Thymus (tissue), 2 donors: ENCODE data around the gene SPRR3. TPM values are rescaled to one million over a fixed set of nuclear protein-coding genes. Genes with fewer than 3 reads are reported as not detected.

Source experiments
- polyA plus RNA-seq: library from polyadenylated mRNA; stranded (reverse); fragments of 200-250 nt; gene quantifications from one replicate; pipeline ENCODE4 v1.2.3, GENCODE V29; 2013
- total RNA-seq: library from RNA; stranded (reverse); fragments of 120-200 nt; gene quantifications from one replicate; pipeline ENCODE4 v1.2.4, GENCODE V29; 2013
- donor health status: healthy.

The SPRR3 gene
- total and polyA plus RNA-seq, 2 donors = 0.28 to 9.7 TPM

Other genes starting within 250 kb of the SPRR3 start
- not detected for gene KPRP, start 243.7 kb upstream of the SPRR3 start, total RNA-seq
- gene KPRP, start 243.7 kb upstream of the SPRR3 start, polyA plus RNA-seq = 0.21 TPM
- not detected for gene LCE1F, start 226.6 kb upstream of the SPRR3 start, total RNA-seq
- gene LCE1F, start 226.6 kb upstream of the SPRR3 start, polyA plus RNA-seq = 0.46 TPM
- not detected for gene LCE1E, start 215.5 kb upstream of the SPRR3 start, total RNA-seq
- gene LCE1E, start 215.5 kb upstream of the SPRR3 start, polyA plus RNA-seq = 0.30 TPM
- not detected for gene LCE1D, start 205.0 kb upstream of the SPRR3 start, total RNA-seq
- 0.27 TPM for gene LCE1D, start 205.0 kb upstream of the SPRR3 start, polyA plus RNA-seq
- gene LCE1C, start 195.1 kb upstream of the SPRR3 start, total RNA-seq = 0.14 TPM
- gene LCE1C, start 195.1 kb upstream of the SPRR3 start, polyA plus RNA-seq = 3.0 TPM
- gene LCE1B, start 189.8 kb upstream of the SPRR3 start, total RNA-seq = not detected
- gene LCE1B, start 189.8 kb upstream of the SPRR3 start, polyA plus RNA-seq = 0.68 TPM
- gene LCE1A, start 174.3 kb upstream of the SPRR3 start, total RNA-seq = not detected
- gene LCE1A, start 174.3 kb upstream of the SPRR3 start, polyA plus RNA-seq = 1.0 TPM
- gene LCE6A, start 158.9 kb upstream of the SPRR3 start, total RNA-seq = not detected
- 1.1 TPM for gene LCE6A, start 158.9 kb upstream of the SPRR3 start, polyA plus RNA-seq
- not detected for gene LCE7A, start 141.8 kb upstream of the SPRR3 start, total RNA-seq
- gene LCE7A, start 141.8 kb upstream of the SPRR3 start, polyA plus RNA-seq = 0.32 TPM
- gene SMCP, start 123.4 kb upstream of the SPRR3 start, total RNA-seq = not detected
- gene SMCP, start 123.4 kb upstream of the SPRR3 start, polyA plus RNA-seq = 0.30 TPM
- 0.57 TPM for gene IVL, start 93.2 kb upstream of the SPRR3 start, total RNA-seq
- 16.6 TPM for gene IVL, start 93.2 kb upstream of the SPRR3 start, polyA plus RNA-seq
- not detected for gene SPRR5, start 54.5 kb upstream of the SPRR3 start, total RNA-seq
- 0.37 TPM for gene SPRR5, start 54.5 kb upstream of the SPRR3 start, polyA plus RNA-seq
- gene SPRR4, start 31.1 kb upstream of the SPRR3 start, total RNA-seq = not detected
- 2.1 TPM for gene SPRR4, start 31.1 kb upstream of the SPRR3 start, polyA plus RNA-seq
- not detected for gene SPRR1A, start 17.7 kb upstream of the SPRR3 start, total RNA-seq
- 41.1 TPM for gene SPRR1A, start 17.7 kb upstream of the SPRR3 start, polyA plus RNA-seq
- gene SPRR1B, start 29.5 kb downstream of the SPRR3 start, total RNA-seq = 1.2 TPM
- 132 TPM for gene SPRR1B, start 29.5 kb downstream of the SPRR3 start, polyA plus RNA-seq
- 0.19 TPM for gene SPRR2D, start 39.4 kb downstream of the SPRR3 start, total RNA-seq
- gene SPRR2D, start 39.4 kb downstream of the SPRR3 start, polyA plus RNA-seq = 36.9 TPM
- 0.28 TPM for gene SPRR2A, start 55.8 kb downstream of the SPRR3 start, total RNA-seq
- gene SPRR2A, start 55.8 kb downstream of the SPRR3 start, polyA plus RNA-seq = 6.5 TPM
- not detected for gene SPRR2B, start 69.9 kb downstream of the SPRR3 start, total RNA-seq
- gene SPRR2B, start 69.9 kb downstream of the SPRR3 start, polyA plus RNA-seq = 3.1 TPM
- gene SPRR2E, start 92.8 kb downstream of the SPRR3 start, total RNA-seq = not detected
- 14.2 TPM for gene SPRR2E, start 92.8 kb downstream of the SPRR3 start, polyA plus RNA-seq
- 0.09 TPM for gene SPRR2F, start 111.8 kb downstream of the SPRR3 start, total RNA-seq
- gene SPRR2F, start 111.8 kb downstream of the SPRR3 start, polyA plus RNA-seq = 0.94 TPM
- 0.19 TPM for gene SPRR2G, start 149.1 kb downstream of the SPRR3 start, total RNA-seq
- gene SPRR2G, start 149.1 kb downstream of the SPRR3 start, polyA plus RNA-seq = 14.7 TPM
- not detected for gene LELP1, start 201.7 kb downstream of the SPRR3 start, total RNA-seq
- 0.11 TPM for gene LELP1, start 201.7 kb downstream of the SPRR3 start, polyA plus RNA-seq
- 0.33 TPM for gene PRR9, start 215.8 kb downstream of the SPRR3 start, total RNA-seq
- gene PRR9, start 215.8 kb downstream of the SPRR3 start, polyA plus RNA-seq = 3.1 TPM